HTR-8/SVneo (cell line): Measurements from ENCODE around the gene LRMDA.

Source experiments
- DNase-seq: peaks from one replicate; pipeline ENCODE4 v3.0.0; 2011; ENCODE audit warnings: low spot score, mixed read lengths; ENCODE audit not compliant: insufficient read length
- FAIRE-seq: peaks from 2 replicates; lab custom pipeline; 2011; peaks lifted over from hg19 to GRCh38; lab: Jason Lieb, UNC

The LRMDA gene

GRCh38 chr10:75649466-75649865, 218.0 kb downstream of the LRMDA start:
- no peak for DNase-seq
- FAIRE-seq: no peak

- FAIRE-seq (no peak), DNase-seq (no peak)
Observed at GRCh38 chr10:75650648-75651047, 219.2 kb downstream of the LRMDA start.

GRCh38 chr10:75651417-75651816, 220.0 kb downstream of the LRMDA start:
- DNase-seq (peak; percentile 21), FAIRE-seq (no peak)

DNA sequence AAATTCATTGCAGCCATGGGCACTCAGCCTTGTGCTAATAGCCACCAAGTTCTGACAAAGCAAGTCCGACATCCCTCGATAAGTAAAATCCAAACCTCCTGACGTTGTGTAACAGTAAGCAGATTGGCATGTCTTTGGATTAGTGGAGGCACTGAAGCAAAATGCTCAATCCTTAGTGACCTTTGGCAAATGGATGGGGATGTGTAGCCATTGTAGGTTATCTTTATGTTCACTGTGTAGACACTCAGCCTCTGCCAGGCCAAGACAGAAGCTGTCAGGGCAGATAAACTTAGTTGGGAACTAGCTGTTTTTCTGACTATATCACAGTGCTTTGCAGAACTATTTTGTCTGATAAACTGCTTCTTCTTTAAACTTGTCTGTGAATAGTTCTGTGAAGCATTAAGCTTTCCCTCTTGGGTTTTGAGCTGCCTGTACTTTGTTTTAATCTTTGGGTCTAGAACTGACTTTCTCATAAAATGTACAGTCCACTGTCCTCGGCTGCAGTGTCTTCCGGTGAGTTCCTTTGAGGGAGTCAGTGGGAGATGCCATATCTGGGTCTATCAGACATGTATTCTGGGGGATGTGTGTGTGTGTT, 220.8 kb downstream of the LRMDA start:
- no peak for FAIRE-seq
- no peak for DNase-seq

DNA sequence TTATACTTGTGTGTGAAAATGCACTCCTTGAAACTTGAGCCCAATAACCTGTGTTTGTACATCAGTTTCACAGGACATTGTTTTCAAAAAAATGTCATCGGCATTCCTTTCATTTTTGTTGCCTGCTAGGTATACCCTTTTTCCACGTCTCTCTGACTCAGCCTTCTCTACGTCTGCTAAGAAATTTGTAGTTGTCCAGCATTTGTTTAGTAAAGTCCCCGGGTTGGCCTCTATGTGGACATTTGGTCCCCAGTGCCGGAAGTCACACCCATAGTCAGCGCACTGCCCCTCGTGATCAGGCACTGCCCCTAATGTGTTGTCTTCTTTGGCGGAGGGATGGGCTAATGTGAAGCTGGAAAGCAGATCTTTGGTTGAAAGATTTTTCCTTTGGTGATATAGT, 222.3 kb downstream of the LRMDA start:
- FAIRE-seq (no peak), DNase-seq (no peak)

GRCh38 chr10:75654171-75654771, 222.8 kb downstream of the LRMDA start:
- FAIRE-seq (no peak), DNase-seq (no peak)

DNA sequence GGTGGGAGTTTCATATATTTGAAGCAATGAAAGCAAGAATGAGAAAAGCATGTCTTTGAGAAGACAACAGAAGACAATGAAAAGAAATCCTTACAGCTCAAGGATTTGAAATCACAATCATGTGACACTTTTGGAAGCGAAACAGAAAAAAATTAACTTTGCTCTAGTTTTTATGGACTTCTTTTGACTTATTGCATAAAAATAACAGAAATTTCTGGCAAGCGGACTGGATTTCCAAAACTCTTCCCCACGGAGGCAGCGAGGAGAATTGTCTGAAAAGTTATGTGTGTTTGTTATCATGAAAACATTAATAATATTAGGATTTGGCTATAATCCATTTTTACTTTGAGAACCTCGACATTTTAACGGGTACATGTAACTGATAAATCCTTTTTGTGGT, 223.3 kb downstream of the LRMDA start:
- DNase-seq (no peak), FAIRE-seq (no peak)

DNA sequence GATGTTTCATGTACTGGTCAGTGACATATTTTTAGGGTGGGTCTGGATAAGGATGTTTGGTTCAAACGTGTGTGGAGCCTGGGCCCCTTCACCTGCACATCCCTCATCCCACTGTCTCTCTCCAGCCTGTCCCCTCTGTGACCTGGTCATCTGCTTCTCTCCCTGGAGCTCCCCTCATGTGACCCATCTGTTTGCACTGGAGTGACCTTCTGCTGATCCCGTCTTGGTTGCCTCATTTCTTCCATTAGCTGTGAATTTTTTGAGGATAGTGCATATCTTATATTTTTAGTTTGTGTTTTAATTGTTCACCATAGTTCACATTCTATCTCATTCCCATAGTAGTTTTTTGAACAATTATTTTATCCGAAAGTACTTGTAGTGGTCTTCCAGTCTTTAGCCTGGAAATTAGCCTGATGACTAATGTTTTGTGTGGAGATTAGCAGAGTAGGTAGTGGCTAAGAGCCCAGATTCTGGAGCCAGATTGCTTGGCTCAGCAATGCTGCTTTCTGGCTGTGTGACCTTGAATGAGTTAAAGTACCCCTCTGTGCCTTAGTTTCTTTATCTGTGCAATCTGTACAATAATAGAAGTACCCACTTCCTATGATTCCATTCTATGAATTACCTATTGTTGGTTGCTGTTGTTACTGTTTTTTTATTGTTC, 224.5 kb downstream of the LRMDA start:
- no peak for FAIRE-seq
- DNase-seq: no peak

- FAIRE-seq: no peak
- no peak for DNase-seq
Observed at GRCh38 chr10:75657351-75657750, 225.9 kb downstream of the LRMDA start.

DNA sequence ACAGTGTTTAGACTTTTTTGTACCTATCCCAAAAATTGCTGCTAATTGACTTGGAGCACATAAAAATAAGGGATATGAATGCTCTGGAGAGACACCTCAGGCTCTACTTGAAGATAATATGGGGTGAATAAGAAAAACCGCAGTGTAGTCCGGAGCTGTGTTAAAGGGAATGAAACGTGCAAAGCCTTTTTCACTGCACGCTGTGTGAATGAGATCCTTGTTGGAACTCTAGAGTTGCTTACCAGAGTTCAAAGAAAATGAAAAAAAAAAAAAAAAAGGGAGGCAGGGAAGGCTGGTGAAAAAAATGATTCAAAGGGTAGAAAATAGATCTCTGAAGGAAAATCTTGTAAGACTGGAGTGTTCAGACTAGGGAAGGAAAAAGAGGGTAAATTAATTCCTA, 226.6 kb downstream of the LRMDA start:
- FAIRE-seq (no peak), DNase-seq (no peak)

DNA sequence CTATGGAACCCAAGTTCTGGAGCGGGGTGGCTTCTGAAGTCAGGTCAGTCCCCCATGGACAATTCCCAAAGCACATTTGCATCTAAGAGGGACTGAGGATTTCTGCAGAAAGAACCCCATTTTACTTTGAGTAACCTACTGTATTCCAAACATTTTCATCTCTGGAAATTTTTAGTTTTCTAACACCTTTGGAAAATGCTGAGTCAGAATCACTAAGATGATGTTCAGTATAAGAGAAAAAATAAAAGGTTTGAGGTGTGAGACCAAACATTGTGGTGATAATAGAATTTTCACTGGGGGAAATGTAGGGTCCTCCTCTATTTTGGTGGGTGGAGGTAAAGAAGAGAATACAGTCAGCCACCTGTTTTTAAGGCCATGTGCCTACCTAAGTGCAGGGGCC, 227.1 kb downstream of the LRMDA start:
- FAIRE-seq (no peak), DNase-seq (no peak)

DNA sequence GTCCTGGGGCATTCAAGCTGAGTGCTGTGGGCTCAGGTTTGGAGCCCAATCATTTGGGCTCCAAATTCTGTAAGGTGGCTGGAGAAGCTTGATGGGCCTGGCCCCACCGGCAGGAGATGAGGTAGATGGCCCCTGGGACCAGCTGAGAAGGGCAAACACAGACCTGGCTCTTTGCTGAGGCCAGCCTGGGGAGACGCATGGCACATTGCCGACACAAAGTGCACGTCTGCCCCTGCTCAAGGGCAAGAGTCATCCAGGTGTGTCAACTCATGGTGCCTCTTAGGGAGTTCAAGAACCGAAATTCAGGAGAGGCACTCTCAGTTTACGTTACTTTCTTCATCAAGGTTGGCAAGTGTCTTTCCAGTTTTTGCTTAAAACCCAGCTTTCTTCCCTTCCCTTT, 227.5 kb downstream of the LRMDA start:
- FAIRE-seq: no peak
- no peak for DNase-seq

DNA sequence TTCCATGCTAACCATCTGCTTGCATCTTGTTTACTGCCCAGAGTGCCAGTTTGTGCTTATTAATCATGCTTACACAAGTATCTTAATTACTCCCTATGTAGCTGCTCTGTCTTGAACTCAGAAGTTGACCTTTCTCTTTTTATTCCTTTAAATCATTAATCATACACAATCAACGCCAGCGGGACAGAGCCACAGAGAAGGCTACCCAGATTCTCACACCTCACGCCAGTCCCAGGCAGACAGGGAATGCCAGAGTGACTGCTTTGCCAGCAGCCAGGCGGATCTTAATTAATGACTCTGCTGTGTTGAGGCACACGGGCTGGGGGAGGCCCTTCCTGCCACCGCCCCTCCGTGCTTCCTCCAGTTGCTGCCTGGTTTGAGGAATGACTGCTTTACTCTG, 229.4 kb downstream of the LRMDA start:
- FAIRE-seq (no peak), DNase-seq (no peak)

DNA sequence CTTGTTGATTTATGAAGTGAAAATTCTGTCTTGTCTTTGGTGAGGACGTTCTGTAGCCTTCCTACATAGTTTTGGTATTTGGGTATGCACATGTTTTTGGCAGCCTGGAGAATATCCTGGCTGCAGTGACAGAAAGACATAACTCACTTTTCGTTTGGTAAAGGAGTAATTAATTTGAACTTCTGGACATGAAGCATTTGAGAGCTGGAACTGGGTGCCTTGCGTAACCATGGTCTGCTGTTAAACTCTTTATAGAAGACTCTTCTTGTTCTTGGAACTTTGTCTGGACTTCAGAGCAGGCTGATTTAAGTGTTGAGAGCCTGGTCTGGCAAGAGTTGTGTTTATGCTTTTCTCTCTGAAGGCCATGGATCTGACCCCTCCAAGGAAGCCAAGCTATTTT, 231.3 kb downstream of the LRMDA start:
- FAIRE-seq: no peak
- DNase-seq: peak; percentile 12

GRCh38 chr10:75663947-75664664, 232.7 kb downstream of the LRMDA start:
- DNase-seq: no peak
- FAIRE-seq: no peak

- FAIRE-seq: no peak
Observed at GRCh38 chr10:75664968-75665367, 233.5 kb downstream of the LRMDA start.

DNA sequence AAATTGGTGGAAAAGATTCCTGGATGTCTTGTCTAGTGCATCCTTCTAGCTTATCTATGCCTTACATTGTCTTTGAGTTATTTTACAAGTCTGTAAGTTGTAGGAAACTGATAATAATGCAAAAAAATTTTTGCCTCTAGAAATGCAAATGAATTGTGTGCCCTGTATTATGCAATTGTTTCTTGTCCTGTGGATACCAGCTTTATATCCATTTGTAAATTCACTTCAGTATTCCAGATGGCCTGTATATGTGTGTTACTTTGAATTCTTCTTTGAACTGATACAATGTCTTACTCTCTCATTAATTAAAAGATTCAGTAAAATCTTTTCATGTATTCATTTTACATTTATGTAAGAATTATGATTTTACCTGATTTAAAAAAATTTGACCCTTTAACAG, 234.3 kb downstream of the LRMDA start:
- no peak for DNase-seq
- FAIRE-seq: no peak

More at GRCh38 chr10:75664968-75665367, 233.5 kb downstream of the LRMDA start:
- no peak for DNase-seq

DNA sequence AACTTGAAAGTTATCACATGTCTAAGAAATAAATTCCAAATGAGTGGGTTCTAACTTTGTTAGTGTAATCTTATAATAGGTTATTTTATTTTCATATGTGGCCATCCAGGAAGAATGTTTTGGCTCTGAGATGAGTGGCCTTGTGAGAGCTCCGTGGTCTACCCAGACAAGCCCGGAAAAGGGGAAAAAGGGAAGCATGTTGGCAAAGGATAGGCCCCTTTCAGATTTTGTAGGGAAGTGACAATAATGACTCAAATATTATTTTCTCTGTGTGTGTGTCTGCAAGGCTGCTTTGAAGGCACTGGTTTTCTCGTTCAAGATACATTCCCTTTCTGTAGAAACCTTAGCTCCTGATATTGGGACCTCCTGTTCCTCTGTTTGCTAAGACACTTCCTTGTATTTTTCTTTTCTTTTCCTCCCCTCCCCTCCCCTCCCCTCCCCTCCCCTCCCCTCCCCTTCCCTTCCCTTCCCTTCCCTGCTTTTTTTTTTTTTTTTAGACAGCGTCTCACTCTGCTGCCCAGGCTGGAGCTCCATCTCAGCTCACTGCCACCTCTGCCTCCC, 240.8 kb downstream of the LRMDA start:
- FAIRE-seq: no peak
- no peak for DNase-seq

GRCh38 chr10:75672842-75673241, 241.4 kb downstream of the LRMDA start:
- DNase-seq (no peak), FAIRE-seq (no peak)

DNA sequence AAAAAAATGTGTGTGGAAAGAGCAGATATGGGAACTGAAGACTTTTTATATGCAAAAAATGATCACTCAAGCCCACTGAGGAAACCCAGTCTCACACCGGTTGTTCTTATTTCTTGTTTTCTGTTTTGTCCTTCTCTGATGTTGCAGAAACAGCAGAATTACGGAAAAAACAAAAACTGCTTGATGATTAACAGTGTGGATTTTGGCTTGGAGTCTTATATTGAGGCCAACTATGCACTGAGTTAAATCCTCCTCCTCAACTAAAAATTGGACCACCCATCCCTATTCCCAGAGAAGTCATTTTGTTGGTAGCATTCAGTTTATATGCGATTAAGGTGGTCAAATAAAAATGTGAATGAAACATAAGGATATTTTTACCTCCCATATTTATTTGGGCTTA, 246.1 kb downstream of the LRMDA start:
- FAIRE-seq (no peak), DNase-seq (no peak)

DNA sequence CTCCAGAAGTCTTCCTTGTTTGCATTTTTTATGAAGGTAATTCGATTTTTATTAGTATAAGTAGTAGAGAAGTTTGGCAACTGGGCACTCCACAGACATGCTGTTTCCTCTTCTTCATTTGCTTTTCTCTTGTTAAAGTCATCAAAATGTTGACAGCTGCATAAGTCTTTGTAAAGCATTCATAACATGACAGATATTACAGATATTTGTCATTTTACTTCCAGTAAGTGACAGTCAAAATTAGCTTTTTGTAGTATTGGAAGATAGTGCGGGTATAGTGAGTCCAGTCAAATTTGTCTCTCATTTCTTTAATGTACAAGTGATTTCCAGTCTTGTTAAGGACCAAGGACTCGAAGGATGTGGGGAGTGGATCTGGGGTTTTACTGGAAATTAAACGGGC, 247.1 kb downstream of the LRMDA start:
- FAIRE-seq: no peak
- DNase-seq: no peak
